ENCODE results near the gene LCT.

Gene LCT

GRCh38 chr2:135741395-135742324 lies 95.3 kb downstream of the LCT start, which contains the start of gene UBXN4 (continued):
- TF ChIP-seq ZSCAN23 (tag by site-specific recombination; IDR thresholded peaks at IDR 0.05) (no peak), WT1 (tag by site-specific recombination; IDR thresholded peaks at IDR 0.05) (no peak), PBX3 (CRISPR knock-in tag; IDR thresholded peaks at IDR 0.05) (0 out of 2 replicates have a peak, but pooled peaks have one; percentile 35), ZNF155 (tag by site-specific recombination; IDR thresholded peaks at IDR 0.05) (no peak), ZNF654 (tag by site-specific recombination; IDR thresholded peaks at IDR 0.05; ENCODE audit: low read depth) (no peak), ZNF692 (tag by site-specific recombination; IDR thresholded peaks at IDR 0.05) (0 out of 2 replicates have a peak, but pooled peaks have one; percentile 37), FEZF1 (tag by site-specific recombination; IDR thresholded peaks at IDR 0.05) (no peak), ZBTB10 (tag by site-specific recombination; IDR thresholded peaks at IDR 0.05) (peak; percentile 55; the same call in 1 of the 2 replicates), ZNF501 (tag by site-specific recombination; IDR thresholded peaks at IDR 0.05) (peak; percentile 43; the same call in 1 of the 2 replicates), ZNF366 (tag by site-specific recombination; conservative IDR thresholded peaks at IDR 0.05) (no peak), ZNF664 (tag by site-specific recombination; IDR thresholded peaks at IDR 0.05) (no peak), ZNF174 (tag by site-specific recombination; IDR thresholded peaks at IDR 0.05) (no peak), KLF16 (tag by site-specific recombination; IDR thresholded peaks at IDR 0.05) (peak; percentile 77), ZNF639 (tag by site-specific recombination; IDR thresholded peaks at IDR 0.05) (no peak), PRDM10 (tag by site-specific recombination; IDR thresholded peaks at IDR 0.05) (peak; percentile 81), KLF10 (tag by site-specific recombination; IDR thresholded peaks at IDR 0.05) (no peak), ZNF677 (tag by site-specific recombination; IDR thresholded peaks at IDR 0.05) (no peak), ZNF148 (tag by site-specific recombination; IDR thresholded peaks at IDR 0.05; ENCODE audit: borderline replicate concordance) (no peak), ZNF202 (tag by site-specific recombination; IDR thresholded peaks at IDR 0.05; ENCODE audit: borderline replicate concordance) (no peak), ZBTB49 (tag by site-specific recombination; IDR thresholded peaks at IDR 0.05; ENCODE audit: low read depth) (no peak), ZFP3 (tag by site-specific recombination; IDR thresholded peaks at IDR 0.05; ENCODE audit: low read depth) (no peak), ZNF146 (tag by site-specific recombination; IDR thresholded peaks at IDR 0.05) (no peak)
